ENCODE data around the gene LAMA2. TPM values are rescaled to one million over a fixed set of nuclear protein-coding genes. Genes with fewer than 3 reads are reported as not detected.

LAMA2 gene
- total and polyA plus RNA-seq, 2 of the 8 experiments (the other 6 are each of a cell fraction or from before 2014, with no cell fraction given), result 1.3 to 3.8 TPM

DNA sequence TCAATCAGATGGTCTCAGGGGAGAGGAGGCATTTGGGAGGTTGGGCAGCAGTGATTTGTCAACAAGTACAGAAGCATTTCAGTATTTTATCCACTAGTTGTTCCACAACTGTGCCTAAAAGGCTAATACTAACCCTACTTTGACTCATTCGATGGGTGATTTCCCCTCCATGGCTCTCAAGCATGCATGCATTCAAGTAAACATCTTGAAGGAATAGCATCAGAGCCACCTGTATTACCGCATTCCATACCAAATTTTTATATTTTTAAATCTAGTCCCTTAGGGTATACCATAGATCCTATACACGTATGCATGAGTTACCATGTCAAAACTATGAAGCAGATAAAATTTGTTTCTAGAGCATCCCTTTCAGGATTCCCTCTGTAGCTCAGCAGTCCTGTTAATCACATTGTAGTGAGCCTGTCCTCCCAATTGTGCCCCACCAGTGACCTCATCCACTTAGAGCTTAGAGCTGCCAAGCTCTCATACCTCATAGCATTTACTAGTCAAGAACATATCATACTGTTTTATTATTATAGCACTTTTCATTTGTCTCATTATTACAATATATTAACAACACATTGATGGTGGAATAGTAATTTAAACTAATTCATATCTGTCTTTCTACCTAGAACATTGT is 213.8 kb downstream of the LAMA2 start:
- no peak overlapping the region for H2BK5ac ChIP-seq (ENCODE audit: low read depth, low read length)
- no peak overlapping the region for H3K18ac ChIP-seq (ENCODE audit: extremely low read depth, low read length)
- H3K4ac ChIP-seq (replicated peaks; ENCODE audit: insufficient read length, low read depth, low read length), result no peak overlapping the region
- no peak for DNase-seq (ENCODE audit: low read depth in 1 of 2, low spot score in 2 of 2)
- H3K27me3 ChIP-seq (replicated peaks in 1 of 4; ENCODE audit: control insufficient read depth in 3 of 4, extremely low read depth in 1 of 4, insufficient read depth in 3 of 4, low read length in 3 of 4), result no peaks in the 10 kb centered on the region
- no peak overlapping the region for H3K27ac ChIP-seq (ENCODE audit: low read depth, low read length)
- no peaks in the 10 kb centered on the region for H3K79me2 ChIP-seq (ENCODE audit: control insufficient read depth in 1 of 2, insufficient read depth in 2 of 2, low read length in 2 of 2)
- POLR2A ChIA-PET (ENCODE audit: partially characterized antibody), result no interaction called here
- no peak overlapping the region for H4K8ac ChIP-seq (ENCODE audit: extremely low read depth, insufficient read depth, low read length)
- H2BK15ac ChIP-seq (ENCODE audit: low read length), result no peak overlapping the region
- H2BK120ac ChIP-seq (replicated peaks; ENCODE audit: low read depth, low read length), result no peak overlapping the region
- no peak overlapping the region for H3K9ac ChIP-seq (replicated peaks in 1 of 4; ENCODE audit: extremely low read depth in 1 of 4, low read depth in 3 of 4, low read length in 3 of 4)
- 89% methylated on average over 3 of the region's 3 CpGs; no CpG with 5 or more reads in 1 of the 2 experiments for WGBS, 2 experiments (ENCODE audit: extremely low coverage in 1 of 2, insufficient coverage in 1 of 2, insufficient read length in 1 of 2, insufficient replicate concordance in 2 of 2, low coverage in 1 of 2, low lambda C conversion rate in 2 of 2, missing lambda C conversion rate in 1 of 2)
- CTCF ChIA-PET (ENCODE audit: partially characterized antibody), result no interaction called here
- H3K79me1 ChIP-seq (ENCODE audit: low read depth, low read length), result no peaks in the 10 kb centered on the region
- H3K4me2 ChIP-seq (ENCODE audit: insufficient read depth in 1 of 2, low read depth in 2 of 2, low read length in 2 of 2), result no peak overlapping the region
- H2BK12ac ChIP-seq (ENCODE audit: low read depth, low read length), result no peak overlapping the region
- no peak overlapping the region for H2AFZ ChIP-seq (ENCODE audit: low read length)
- FAIRE-seq, result no peak
- no peak overlapping the region for H3K14ac ChIP-seq (ENCODE audit: insufficient read length)
- no peak overlapping the region for H4K5ac ChIP-seq (ENCODE audit: insufficient read length, low read depth, low read length)
- no peak overlapping the region for H4K91ac ChIP-seq (replicated peaks; ENCODE audit: insufficient read length, low read length)
- no peak overlapping the region for H3K23ac ChIP-seq (ENCODE audit: insufficient read length)
- H3K36me3 ChIP-seq (ENCODE audit: control insufficient read depth in 2 of 4, insufficient read depth in 4 of 4, low read length in 3 of 4), result no peaks in the 10 kb centered on the region
- H2AK5ac ChIP-seq (ENCODE audit: low read depth, low read length), result no peak overlapping the region
- no peak overlapping the region for H2BK20ac ChIP-seq (ENCODE audit: low read length)
- no peaks in the 10 kb centered on the region for H3K23me2 ChIP-seq (ENCODE audit: low read depth, low read length)
- H3K4me3 ChIP-seq (ENCODE audit: extremely low read depth in 1 of 4, insufficient read depth in 2 of 4, low read depth in 3 of 4, low read length in 4 of 4), result no peak overlapping the region
- H3K9me3 ChIP-seq (ENCODE audit: insufficient read depth in 2 of 2, low read depth in 1 of 2, low read length in 1 of 2), result no peaks in the 10 kb centered on the region
- no peaks in the 10 kb centered on the region for H4K20me1 ChIP-seq (replicated peaks in 1 of 2; ENCODE audit: control insufficient read depth in 1 of 2, insufficient read depth in 2 of 2, low read length in 2 of 2)
- H3K4me1 ChIP-seq (replicated peaks in 1 of 4; ENCODE audit: control insufficient read depth in 3 of 4, insufficient read depth in 4 of 4, low read length in 3 of 4), result no peaks in the 10 kb centered on the region; a peak in 1 of 7 replicates
- no peak overlapping the region for H3K56ac ChIP-seq (replicated peaks; ENCODE audit: insufficient read length, low read depth, low read length)
- no peak for TF ChIP-seq SAP30 (IDR thresholded peaks at IDR 0.05; ENCODE audit: insufficient read depth, insufficient replicate concordance, low read length)
- TF ChIP-seq ATF3 (IDR thresholded peaks at IDR 0.05; ENCODE audit: insufficient read depth, low read depth, low read length), result no peak
- no peak for TF ChIP-seq RFX5 (IDR thresholded peaks at IDR 0.05; ENCODE audit: borderline replicate concordance, low read depth, low read length)
- no peak for TF ChIP-seq CREB1 (IDR thresholded peaks at IDR 0.05)
- no peak for TF ChIP-seq SP2 (IDR thresholded peaks at IDR 0.05; ENCODE audit: low read length)
- TF ChIP-seq POLR2AphosphoS5 (IDR thresholded peaks at IDR 0.05; ENCODE audit: low read depth, low read length), result no peak
- no peak for TF ChIP-seq TBP (IDR thresholded peaks at IDR 0.05; ENCODE audit: low read depth, low read length)
- no peak for TF ChIP-seq SP1 (IDR thresholded peaks at IDR 0.05; ENCODE audit: low read depth, low read length)
- TF ChIP-seq EGR1 (IDR thresholded peaks at IDR 0.05; ENCODE audit: borderline replicate concordance, low read depth, low read length), result no peak
- no peak for TF ChIP-seq CTBP2 (IDR thresholded peaks at IDR 0.05; ENCODE audit: borderline replicate concordance, insufficient read depth, insufficient read length, low read length)
- TF ChIP-seq ATF2 (IDR thresholded peaks at IDR 0.05; ENCODE audit: low read length), result no peak
- no peak for TF ChIP-seq BRCA1 (IDR thresholded peaks at IDR 0.05; ENCODE audit: low read depth, low read length)
